Measurements from ENCODE around the gene MACROD2.

MACROD2 gene

DNA sequence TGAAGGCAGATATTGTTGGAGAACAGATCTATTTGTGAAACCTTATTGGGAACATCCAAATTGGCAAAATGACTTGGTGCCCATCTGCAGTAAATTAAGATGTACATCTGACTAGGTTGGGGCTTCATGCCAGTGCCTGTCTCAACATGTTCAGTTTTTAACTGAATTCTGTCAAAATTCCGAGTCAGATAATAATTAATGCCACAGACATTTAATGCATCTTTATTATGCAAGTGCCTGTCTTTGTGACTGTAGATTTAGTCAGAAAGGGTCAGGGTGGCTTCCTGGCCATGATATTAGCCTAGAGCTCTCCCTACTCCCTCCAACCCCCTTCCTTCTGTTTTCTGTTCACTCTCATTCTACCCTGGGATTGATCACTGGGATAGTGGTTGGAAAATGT, 541.4 kb downstream of the MACROD2 start:
- H3K27ac ChIP-seq: no peak overlapping the region
- no peak for TF ChIP-seq CTCF (conservative IDR thresholded peaks at IDR 0.05)
- TF ChIP-seq ZFX (IDR thresholded peaks at IDR 0.05): no peak

DNA sequence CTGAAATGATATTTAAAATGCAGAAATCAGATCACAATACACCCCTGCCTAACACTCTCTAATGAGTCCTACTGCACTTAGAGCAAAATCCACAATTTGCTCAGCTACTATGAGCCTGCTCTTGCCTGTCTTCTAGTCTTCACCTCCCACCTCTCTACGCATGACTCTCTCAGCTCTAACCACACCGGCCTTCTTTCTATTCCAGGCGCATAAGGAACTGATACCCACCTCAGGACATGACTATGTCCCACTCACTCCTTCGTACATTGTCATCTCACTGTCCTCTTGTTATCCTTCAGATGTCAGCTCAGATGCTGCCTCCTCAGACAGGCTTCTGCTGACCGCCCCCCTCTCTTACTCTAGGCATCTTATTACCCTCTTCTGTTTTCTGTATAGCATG, 543.1 kb downstream of the MACROD2 start:
- no peak overlapping the region for H3K27ac ChIP-seq
- no peak for TF ChIP-seq CTCF (conservative IDR thresholded peaks at IDR 0.05)
- TF ChIP-seq ZFX (IDR thresholded peaks at IDR 0.05): no peak

DNA sequence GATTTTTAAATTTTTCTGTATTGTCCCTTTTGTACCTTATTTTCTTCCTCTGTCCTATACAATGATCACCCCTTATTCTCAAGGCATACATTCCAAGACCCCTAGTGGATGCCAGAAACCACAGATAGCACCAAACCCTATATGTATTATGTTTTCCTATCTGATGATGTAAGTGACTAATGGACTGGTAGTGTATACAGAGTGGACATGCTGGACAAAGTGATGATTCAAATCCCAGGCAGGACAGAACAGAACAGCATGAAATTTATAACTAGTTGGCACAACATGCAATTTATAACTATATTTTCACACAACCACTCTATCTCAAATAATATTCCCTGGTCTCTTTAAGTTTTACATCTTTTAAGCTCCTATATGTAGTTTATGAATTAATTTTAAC, 547.7 kb downstream of the MACROD2 start:
- TF ChIP-seq CTCF (conservative IDR thresholded peaks at IDR 0.05) (no peak), ZFX (IDR thresholded peaks at IDR 0.05) (no peak)
- H3K27ac ChIP-seq: no peak overlapping the region

- TF ChIP-seq ZFX (IDR thresholded peaks at IDR 0.05) (no peak), CTCF (conservative IDR thresholded peaks at IDR 0.05) (no peak)
- no peak overlapping the region for H3K27ac ChIP-seq
Measured at GRCh38 chr20:14544688-14545087, 549.4 kb downstream of the MACROD2 start.

- TF ChIP-seq ZFX (IDR thresholded peaks at IDR 0.05) (no peak), CTCF (conservative IDR thresholded peaks at IDR 0.05) (no peak)
Measured at GRCh38 chr20:14550655-14551054, 555.3 kb downstream of the MACROD2 start.

DNA sequence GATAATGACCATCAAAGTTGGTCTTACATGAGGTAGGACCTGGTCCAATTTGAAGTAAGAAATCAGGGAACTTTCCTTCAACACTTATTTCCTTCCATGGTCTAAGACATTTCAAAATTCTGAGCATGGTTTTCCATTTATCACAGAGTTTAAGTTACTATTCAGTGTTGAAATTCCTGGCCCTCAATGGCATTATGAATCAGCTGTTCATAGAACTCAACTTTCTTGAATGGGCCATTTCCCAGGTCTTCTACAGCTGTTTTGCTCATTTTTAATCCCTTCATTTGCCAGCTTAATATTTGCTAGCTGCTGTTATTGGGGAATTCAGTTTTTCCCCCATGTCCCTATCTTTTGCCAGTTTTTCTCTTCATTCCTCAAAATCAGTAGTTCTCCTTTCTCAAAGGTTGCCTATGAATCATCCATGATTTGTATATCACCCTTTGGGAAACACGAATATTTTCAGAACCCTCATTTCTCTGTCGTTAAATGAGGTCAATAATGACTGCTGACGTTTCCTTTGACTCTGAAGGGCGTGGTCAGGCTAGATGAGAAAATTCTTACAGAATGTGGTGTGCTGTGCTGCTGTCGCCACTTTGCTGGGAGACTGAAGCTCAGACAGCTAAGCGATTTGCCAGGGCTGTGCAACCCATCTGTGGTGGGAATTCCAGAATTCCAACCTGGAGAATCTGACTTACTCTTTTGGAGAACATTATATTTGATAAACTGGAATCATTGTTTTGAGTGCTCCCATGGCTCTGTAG, 558.6 kb downstream of the MACROD2 start:
- no peak for TF ChIP-seq CTCF (conservative IDR thresholded peaks at IDR 0.05)
- TF ChIP-seq ZFX (IDR thresholded peaks at IDR 0.05): no peak
- H3K27ac ChIP-seq: no peak overlapping the region

More at GRCh38 chr20:14550655-14551054, 555.3 kb downstream of the MACROD2 start:
- no peak overlapping the region for H3K27ac ChIP-seq

- no peak overlapping the region for H3K27ac ChIP-seq
- no peak for TF ChIP-seq CTCF (conservative IDR thresholded peaks at IDR 0.05)
- no peak for TF ChIP-seq ZFX (IDR thresholded peaks at IDR 0.05)
Measured at GRCh38 chr20:14555676-14556075, 560.4 kb downstream of the MACROD2 start.
